Measurements from ENCODE around the gene SH2D3C.
"Not testable (repeated sequence)": the region's sequence is repeated elsewhere in the genome, so short reads cannot be mapped to it uniquely, and the experiment has no call there.

The SH2D3C gene

GRCh38 chr9:127785023-127785932, 6.8 kb upstream of the SH2D3C start:
- no peak for FAIRE-seq

GRCh38 chr9:127783111-127784008, 4.9 kb upstream of the SH2D3C start:
- FAIRE-seq, result no peak

- no peak for FAIRE-seq
Measured at GRCh38 chr9:127781806-127782205, 3.3 kb upstream of the SH2D3C start.

GRCh38 chr9:127780909-127781308, 2.4 kb upstream of the SH2D3C start:
- not testable (repeated sequence) for FAIRE-seq

GRCh38 chr9:127780126-127780885, 1.8 kb upstream of the SH2D3C start:
- no peak for FAIRE-seq

GRCh38 chr9:127779136-127779981, 893 bp upstream of the SH2D3C start:
- no peak for FAIRE-seq

- no peak for FAIRE-seq
Measured at GRCh38 chr9:127777368-127777980, 992 bp downstream of the SH2D3C start.

- no peak for FAIRE-seq
Measured at GRCh38 chr9:127776924-127777289, 1.6 kb downstream of the SH2D3C start.

GRCh38 chr9:127776195-127776923, 2.1 kb downstream of the SH2D3C start:
- no peak for FAIRE-seq

GRCh38 chr9:127773981-127774380, 4.5 kb downstream of the SH2D3C start:
- FAIRE-seq, result no peak

- no peak for FAIRE-seq
Measured at GRCh38 chr9:127773272-127773671, 5.2 kb downstream of the SH2D3C start.

GRCh38 chr9:127772603-127773002, 5.9 kb downstream of the SH2D3C start:
- FAIRE-seq, result no peak

GRCh38 chr9:127771570-127772189, 6.8 kb downstream of the SH2D3C start:
- no peak for FAIRE-seq

GRCh38 chr9:127770905-127771569, 7.4 kb downstream of the SH2D3C start:
- no peak for FAIRE-seq

GRCh38 chr9:127770583-127770904, 7.9 kb downstream of the SH2D3C start:
- no peak for FAIRE-seq

GRCh38 chr9:127769929-127770582, 8.4 kb downstream of the SH2D3C start:
- no peak for FAIRE-seq

GRCh38 chr9:127769101-127769500, 9.4 kb downstream of the SH2D3C start:
- FAIRE-seq, result no peak

- FAIRE-seq, result no peak
Measured at GRCh38 chr9:127768698-127769097, 9.8 kb downstream of the SH2D3C start.

- no peak for FAIRE-seq
Measured at GRCh38 chr9:127767909-127768331, 10.5 kb downstream of the SH2D3C start.
